CD4-positive, alpha-beta memory T cell (primary cell): ENCODE data around the gene PMM2. TPM values are rescaled to one million over a fixed set of nuclear protein-coding genes. Genes with fewer than 3 reads are reported as not detected.
A peak's percentile ranks its signal among the peaks of the same experiment; 100 is the strongest.

Source experiments
- CTCF ChIA-PET: fragments of 350-600 bp; sonication (Branson Sonifier 250); formaldehyde crosslinking; loops from one replicate; lab custom pipeline; 2021; ENCODE audit warnings: inconsistent platforms; ENCODE audit not compliant: partially characterized antibody; lab: Charles Lee
- POLR2A ChIA-PET: fragments of 350-600 bp; sonication (Branson Sonifier 250); formaldehyde crosslinking; loops from one replicate; lab custom pipeline; 2021; ENCODE audit not compliant: partially characterized antibody; lab: Charles Lee
- DNase-seq, 5 donors: peaks; one replicate each; pipeline versions ENCODE4 v3.0.0 to v3.0.0-alpha.2; 2020 to 2022; ENCODE audit warnings: mixed read lengths in 1 of 5
- H3K27ac ChIP-seq: one replicate; pipeline ENCODE4 v1.7.0; 2013; ENCODE audit warnings: low read depth, low read length
- H3K27me3 ChIP-seq: 2 replicates; pipeline ENCODE4 v1.7.0; 2013; ENCODE audit warnings: mild to moderate bottlenecking, low read length, moderate library complexity; ENCODE audit not compliant: insufficient read depth
- H3K36me3 ChIP-seq: 2 replicates; pipeline ENCODE4 v1.7.0; 2013; ENCODE audit warnings: mild to moderate bottlenecking, low read length, moderate library complexity; ENCODE audit not compliant: insufficient read depth
- H3K4me1 ChIP-seq: 2 replicates; pipeline ENCODE4 v1.7.0; 2013; ENCODE audit warnings: mild to moderate bottlenecking, low read length, moderate library complexity; ENCODE audit not compliant: insufficient read depth
- H3K4me3 ChIP-seq, 2 donors: one replicate each; pipeline ENCODE4 v1.7.0; 2013; ENCODE audit warnings: low read length in 2 of 2, mild to moderate bottlenecking in 1 of 2
- H3K9me3 ChIP-seq, 2 donors: one replicate each; pipeline ENCODE4 v1.7.0; 2013; ENCODE audit warnings: low read length in 2 of 2, control low read depth in 1 of 2; ENCODE audit not compliant: control insufficient read depth in 1 of 2
- H3K27ac Mint-ChIP-seq, 7 donors: one replicate each; pipeline ENCODE4 v1.8.0; 2020 to 2021; ENCODE audit warnings: mixed read lengths in 7 of 7, mild to moderate bottlenecking in 6 of 7, inconsistent platforms in 3 of 7, moderate library complexity in 3 of 7
- H3K27me3 Mint-ChIP-seq, 2 donors: one replicate each; pipeline ENCODE4 v1.8.0; 2020 to 2021; ENCODE audit warnings: mixed read lengths in 2 of 2
- H3K36me3 Mint-ChIP-seq, 2 donors: one replicate each; pipeline ENCODE4 v1.8.0; 2020 to 2021; ENCODE audit warnings: mixed read lengths in 2 of 2, inconsistent platforms in 1 of 2, mild to moderate bottlenecking in 1 of 2
- H3K4me1 Mint-ChIP-seq, 4 donors: one replicate each; pipeline ENCODE4 v1.8.0; 2020 to 2021; ENCODE audit warnings: mixed read lengths in 4 of 4, mild to moderate bottlenecking in 1 of 4
- H3K4me3 Mint-ChIP-seq, 8 donors: one replicate each; pipeline ENCODE4 v1.8.0; 2020 to 2021; ENCODE audit warnings: mixed read lengths in 8 of 8, mild to moderate bottlenecking in 7 of 8, moderate library complexity in 6 of 8, inconsistent platforms in 3 of 8
- H3K9me3 Mint-ChIP-seq, 8 donors: one replicate each; pipeline ENCODE4 v1.8.0; 2020 to 2021; ENCODE audit warnings: mixed read lengths in 8 of 8, mild to moderate bottlenecking in 5 of 8, inconsistent platforms in 3 of 8, moderate library complexity in 1 of 8
- intact Hi-C: fragments of 100-400 bp; cut with micrococcal nuclease; formaldehyde crosslinking; loops from one replicate; pipeline ENCODE4 v1.15.1; 2023
- polyA plus RNA-seq, 2 donors: library from polyadenylated mRNA; unstranded; fragments of 300-500 nt; fragmentation: Illumina TruSeq; gene quantifications; one replicate each; pipeline ENCODE4 v1.2.3, GENCODE V29; 2021
- total RNA-seq, 2 experiments: library from RNA; stranded (reverse); gene quantifications; one replicate each; pipeline ENCODE4 v1.2.3, GENCODE V29; 2021

Gene PMM2
- total and polyA plus RNA-seq, 4 experiments from 2014 or later: 21.2 to 61.7 (median 43.4) TPM

DNA sequence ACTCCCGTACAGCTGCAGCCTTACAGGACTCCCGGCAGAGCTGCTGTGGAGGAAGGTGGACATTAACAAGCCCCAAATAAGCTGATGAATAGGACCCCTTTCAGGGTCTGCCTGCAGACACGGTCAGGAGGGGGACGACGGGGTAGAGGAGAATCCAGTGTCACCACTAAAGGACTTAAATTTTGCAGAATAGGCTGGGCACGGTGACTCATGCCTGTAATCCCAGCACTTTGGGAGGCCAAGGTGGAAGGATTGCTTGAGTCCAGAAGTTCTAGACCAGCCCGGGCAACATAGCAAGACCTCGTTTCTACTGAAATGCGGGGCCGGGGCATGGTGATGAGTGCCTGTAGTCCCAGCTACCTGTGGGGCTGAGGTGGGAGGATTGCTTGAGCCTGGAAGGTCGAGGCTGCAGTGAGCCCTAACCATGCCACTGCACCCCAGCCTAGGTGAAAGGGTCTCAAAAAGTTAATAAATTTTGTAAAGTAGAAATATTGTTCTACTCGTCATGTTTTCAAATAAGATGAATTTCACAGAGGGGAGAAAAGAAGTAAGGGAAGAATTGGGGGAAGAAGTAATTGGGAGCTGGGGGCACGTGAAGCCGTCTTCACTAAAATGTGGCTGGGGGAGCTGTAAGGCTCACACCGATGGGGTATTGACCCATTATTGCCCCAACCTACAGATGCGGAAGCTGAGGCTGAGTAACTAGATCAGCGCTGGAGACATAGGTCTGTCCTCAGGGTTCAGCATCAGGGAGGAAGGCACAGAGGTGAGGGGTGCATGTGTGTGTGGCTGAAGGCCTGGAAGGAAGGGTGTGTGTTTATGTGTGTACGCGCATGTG, 89.2 kb downstream of the PMM2 start:
- Mint-ChIP-seq H3K36me3 (peaks cover 9 to 19% of the 10 kb centered on the region in 2 donors), H3K4me3 (peak overlapping the region in 1 of 8 donors; percentile 26), H3K27ac (peak overlapping the region in 4 of 7 donors; percentile 41 to 74 (median 56)), H3K4me1 (peaks cover 9 to 30% (median 19%) of the 10 kb centered on the region in 4 donors), H3K27me3 (peaks cover 6 to 9% of the 10 kb centered on the region in 2 donors), H3K9me3 (peaks cover 0 to 3% (median 0%) of the 10 kb centered on the region in 8 donors)
- Histone ChIP-seq H3K27ac (no peak overlapping the region), H3K4me3 (no peak overlapping the region), H3K27me3 (no peaks in the 10 kb centered on the region), H3K36me3 (peaks cover 6% of the 10 kb centered on the region), H3K4me1 (peaks cover 9% of the 10 kb centered on the region), H3K9me3 (no peaks in the 10 kb centered on the region)
- DNase-seq: no peak
- intact Hi-C loops: no loop called here
- POLR2A ChIA-PET: interaction anchor here (0.9 to 1.0 kb wide), 2 partner anchors 14 to 18 kb away, joined by 3 to 6 read pairs; partner anchors contain the start of gene CARHSP1
- CTCF ChIA-PET: interaction anchor here (0.6 to 2.2 kb wide), 3 partner anchors 18 to 122 kb away, joined by 4 to 5 read pairs (median 4); partner anchors contain the start of gene CARHSP1

- Mint-ChIP-seq H3K4me1 (peaks cover 13 to 36% (median 23%) of the 10 kb centered on the region in 4 donors), H3K9me3 (peaks cover 0 to 3% (median 0%) of the 10 kb centered on the region in 8 donors), H3K27ac (peak overlapping the region in 3 of 7 donors; percentile 45 to 74 (median 67)), H3K4me3 (peak overlapping the region in 1 of 8 donors; percentile 26), H3K27me3 (peaks cover 6 to 9% of the 10 kb centered on the region in 2 donors), H3K36me3 (peaks cover 9 to 23% of the 10 kb centered on the region in 2 donors)
- Histone ChIP-seq H3K27me3 (no peaks in the 10 kb centered on the region), H3K27ac (no peak overlapping the region), H3K4me1 (peaks cover 14% of the 10 kb centered on the region), H3K4me3 (no peak overlapping the region), H3K9me3 (no peaks in the 10 kb centered on the region), H3K36me3 (peaks cover 6% of the 10 kb centered on the region)
- POLR2A ChIA-PET: interaction anchor here (0.9 kb wide), 1 partner anchor 13 kb away, joined by 3 read pairs; no protein-coding TSS in a partner anchor
- intact Hi-C loops: no loop called here
- CTCF ChIA-PET: no interaction called here
- DNase-seq: no peak
Measured at GRCh38 chr16:8887431-8887765, 89.8 kb downstream of the PMM2 start.

DNA sequence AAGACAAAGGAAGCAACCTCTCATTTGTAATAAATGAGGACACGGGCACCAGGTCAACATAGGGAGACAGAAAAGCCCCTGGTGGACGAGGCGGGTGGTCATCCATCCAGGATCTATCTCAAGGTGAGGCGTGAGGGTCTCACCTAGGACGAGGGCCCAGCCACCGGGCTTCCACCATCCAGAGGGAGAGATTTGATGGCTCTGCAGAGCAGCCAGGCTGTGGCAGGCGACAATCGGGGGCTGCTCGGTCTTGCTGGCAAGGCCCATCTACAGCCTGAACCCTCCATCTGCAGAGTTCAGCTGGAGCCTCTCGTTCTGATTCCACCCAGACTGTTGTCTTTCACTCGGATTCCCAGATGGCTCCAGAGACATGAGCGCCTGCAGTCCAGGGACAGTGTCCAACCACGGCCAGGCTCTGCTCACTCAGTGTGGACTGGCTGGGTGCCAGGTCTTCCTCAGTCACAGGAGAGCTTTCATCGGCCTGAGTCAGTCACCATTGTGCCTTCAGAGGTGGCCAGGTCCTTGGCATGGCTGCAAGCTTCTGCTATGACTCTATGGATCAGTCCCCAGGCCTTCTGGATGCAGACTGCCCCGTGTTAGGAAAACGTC, 90.4 kb downstream of the PMM2 start:
- Mint-ChIP-seq H3K27me3 (peaks cover 6 to 9% of the 10 kb centered on the region in 2 donors), H3K4me3 (no peak overlapping the region), H3K9me3 (peaks cover 0 to 2% (median 0%) of the 10 kb centered on the region in 8 donors), H3K4me1 (peaks cover 13 to 37% (median 23%) of the 10 kb centered on the region in 4 donors), H3K36me3 (peaks cover 10 to 28% of the 10 kb centered on the region in 2 donors), H3K27ac (peak overlapping the region in 2 of 7 donors; percentile 55 to 67)
- no peak overlapping the region for H3K27ac ChIP-seq
- DNase-seq: no peak
- POLR2A ChIA-PET: interaction anchor here (0.9 kb wide), 1 partner anchor 13 kb away, joined by 3 read pairs; no protein-coding TSS in a partner anchor
- peaks cover 6% of the 10 kb centered on the region for H3K36me3 ChIP-seq
- intact Hi-C loops: no loop called here
- no peaks in the 10 kb centered on the region for H3K27me3 ChIP-seq
- CTCF ChIA-PET: no interaction called here
- peaks cover 14% of the 10 kb centered on the region for H3K4me1 ChIP-seq
- no peak overlapping the region for H3K4me3 ChIP-seq
- H3K9me3 ChIP-seq: no peaks in the 10 kb centered on the region

DNA sequence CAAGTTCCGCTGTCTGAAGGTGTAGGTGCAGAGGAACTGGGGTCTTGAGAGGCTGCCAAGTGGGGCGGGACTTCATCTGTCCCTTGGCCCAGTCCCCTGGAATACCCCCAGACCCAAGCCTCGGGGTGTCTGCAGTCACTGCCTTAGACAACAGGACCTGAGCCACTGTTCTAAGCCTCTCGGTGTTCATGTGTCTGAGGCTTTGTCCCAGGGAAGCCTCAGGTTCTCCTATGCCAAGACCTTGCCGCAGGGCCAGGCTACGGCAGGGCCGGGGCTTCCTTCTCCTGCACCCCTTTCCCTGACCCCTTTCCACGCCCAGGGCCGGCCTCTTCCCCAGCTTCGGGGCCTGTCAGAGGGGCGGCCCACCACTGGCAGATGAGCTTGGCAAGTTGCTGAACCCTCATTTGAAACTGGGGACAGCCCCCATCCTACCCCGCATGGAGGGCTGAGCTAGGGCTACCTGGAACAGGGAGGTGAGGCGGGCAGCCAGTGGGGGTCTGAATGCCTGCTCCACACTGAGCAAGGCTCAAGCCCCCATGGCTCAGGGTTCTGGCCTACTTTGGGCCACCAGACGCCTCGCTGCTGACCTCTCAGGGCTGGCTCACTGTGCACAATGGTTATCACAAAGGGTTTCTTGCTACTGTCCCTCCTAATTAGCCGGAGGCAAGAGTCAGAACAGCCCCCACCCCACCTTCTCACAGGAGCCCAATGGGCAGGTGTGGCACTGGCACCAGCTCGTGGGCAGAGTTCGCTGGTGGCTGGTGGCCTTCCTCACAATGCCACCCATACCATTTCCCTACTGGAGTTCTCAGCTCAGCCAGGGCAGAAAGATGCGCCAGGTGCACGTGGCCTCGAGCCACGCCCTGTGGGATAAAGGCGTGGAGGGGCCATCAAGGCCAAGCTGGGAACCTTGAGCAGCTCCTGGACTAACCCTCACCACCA, 91.6 kb downstream of the PMM2 start:
- Histone ChIP-seq H3K9me3 (no peaks in the 10 kb centered on the region), H3K27ac (no peak overlapping the region), H3K27me3 (no peaks in the 10 kb centered on the region), H3K4me3 (no peak overlapping the region), H3K4me1 (peaks cover 14% of the 10 kb centered on the region), H3K36me3 (peaks cover 17% of the 10 kb centered on the region)
- intact Hi-C loops: no loop called here
- POLR2A ChIA-PET: interaction anchor here (1.6 kb wide), 1 partner anchor 21 kb away, joined by 6 read pairs; the partner anchor contains the start of gene CARHSP1
- peaks cover 0 to 2% (median 0%) of the 10 kb centered on the region in 8 donors for H3K9me3 Mint-ChIP-seq
- H3K4me1 Mint-ChIP-seq: peaks cover 13 to 37% (median 23%) of the 10 kb centered on the region in 4 donors
- peaks cover 17 to 40% of the 10 kb centered on the region in 2 donors for H3K36me3 Mint-ChIP-seq
- no peak overlapping the region for H3K4me3 Mint-ChIP-seq
- peaks cover 6 to 9% of the 10 kb centered on the region in 2 donors for H3K27me3 Mint-ChIP-seq
- peak overlapping the region in 2 of 7 donors; percentile 43 to 67 for H3K27ac Mint-ChIP-seq
- DNase-seq: no peak
- CTCF ChIA-PET: interaction anchor here (0.9 to 3.3 kb wide), 4 partner anchors 10 to 322 kb away, joined by 3 to 23 read pairs (median 4); no protein-coding TSS in a partner anchor

- ChIA-PET CTCF (interaction anchor here (0.9 to 3.6 kb wide), 5 partner anchors 10 to 323 kb away, joined by 3 to 23 read pairs (median 5); no protein-coding TSS in a partner anchor), POLR2A (interaction anchor here (1.6 kb wide), 1 partner anchor 22 kb away, joined by 6 read pairs; the partner anchor contains the start of gene CARHSP1)
- no peaks in the 10 kb centered on the region for H3K9me3 ChIP-seq
- Mint-ChIP-seq H3K4me1 (peaks cover 13 to 37% (median 23%) of the 10 kb centered on the region in 4 donors), H3K27me3 (peaks cover 6 to 9% of the 10 kb centered on the region in 2 donors), H3K27ac (peak overlapping the region in 3 of 7 donors; percentile 79 to 96 (median 94)), H3K36me3 (peaks cover 24 to 48% of the 10 kb centered on the region in 2 donors), H3K4me3 (no peak overlapping the region), H3K9me3 (peaks cover 0 to 2% (median 0%) of the 10 kb centered on the region in 8 donors)
- DNase-seq: no peak
- H3K27me3 ChIP-seq: no peaks in the 10 kb centered on the region
- H3K36me3 ChIP-seq: peaks cover 24% of the 10 kb centered on the region
- intact Hi-C loops: loop anchor here (5.0 kb wide), 1 partner anchor 47 kb away; no protein-coding TSS in a partner anchor
- no peak overlapping the region for H3K4me3 ChIP-seq
- H3K4me1 ChIP-seq: peaks cover 14% of the 10 kb centered on the region
- no peak overlapping the region for H3K27ac ChIP-seq
Measured at GRCh38 chr16:8889893-8890548, 92.4 kb downstream of the PMM2 start.

DNA sequence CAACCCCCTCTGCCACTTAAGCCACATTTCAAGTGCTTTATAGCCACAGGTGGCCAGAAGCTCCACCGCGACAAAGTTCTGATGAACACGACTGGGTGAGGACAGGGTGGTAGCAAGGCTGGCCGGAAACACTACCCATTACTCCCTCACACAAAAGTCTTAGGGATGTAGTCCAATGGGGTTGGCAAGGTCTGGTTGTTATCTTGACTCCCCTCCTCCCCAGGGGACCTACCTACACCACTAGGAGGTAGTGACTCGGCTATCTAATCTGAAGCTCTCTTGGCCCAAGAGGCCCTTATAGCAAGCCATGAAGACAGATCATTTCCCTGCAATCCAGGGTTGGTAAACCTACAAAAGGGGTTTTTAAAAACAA, 92.9 kb downstream of the PMM2 start:
- Mint-ChIP-seq H3K9me3 (peaks cover 0 to 1% (median 0%) of the 10 kb centered on the region in 8 donors), H3K27ac (peak overlapping the region; percentile 79 to 98 (median 91))

More for the DNA sequence above, 92.9 kb downstream of the PMM2 start:
- Histone ChIP-seq H3K36me3 (peaks cover 29% of the 10 kb centered on the region), H3K27me3 (no peaks in the 10 kb centered on the region), H3K9me3 (no peaks in the 10 kb centered on the region), H3K27ac (no peak overlapping the region), H3K4me1 (peaks cover 14% of the 10 kb centered on the region), H3K4me3 (no peak overlapping the region)
- peaks cover 13 to 33% (median 22%) of the 10 kb centered on the region in 4 donors for H3K4me1 Mint-ChIP-seq
- peaks cover 2 to 5% of the 10 kb centered on the region in 2 donors for H3K27me3 Mint-ChIP-seq
- no peak overlapping the region for H3K4me3 Mint-ChIP-seq
- H3K36me3 Mint-ChIP-seq: peaks cover 29 to 53% of the 10 kb centered on the region in 2 donors
- intact Hi-C loops: loop anchor here (5.0 kb wide), 1 partner anchor 47 kb away; no protein-coding TSS in a partner anchor
- ChIA-PET POLR2A (interaction anchor here (1.6 kb wide), 1 partner anchor 201 kb away, joined by 6 read pairs; the partner anchor contains the start of gene HAPSTR1), CTCF (interaction anchor here (1.8 to 3.6 kb wide), 3 partner anchors 11 to 119 kb away, joined by 3 to 23 read pairs (median 18); partner anchors contain the start of gene CARHSP1)
- DNase-seq: no peak
